Coronary artery (tissue), 2 donors: ENCODE measurements around the gene MPC2.

Source experiments
- DNase-seq: peaks from one replicate; pipeline ENCODE4 v3.0.0-alpha.2; 2017; ENCODE audit warnings: low spot score
- H3K27ac ChIP-seq, 2 donors: fragments of 200-600 bp; sonication (generic); one replicate each; pipeline ENCODE4 v1.5.1; 2016 to 2019
- H3K4me3 ChIP-seq: fragments of 200-600 bp; sonication (generic); 2 replicates; pipeline ENCODE4 v1.5.1; 2016; ENCODE audit warnings: mild to moderate bottlenecking, moderate library complexity
- TF ChIP-seq, protein P1 (sequence below): fragments of 200-600 bp; sonication (generic); IDR thresholded peaks from one replicate; pipeline ENCODE4 v1.5.1; 2019; ENCODE audit warnings: antibody characterized with exemption

MPC2 gene

GRCh38 chr1:167926486-167926997, 10.3 kb downstream of the MPC2 start:
- Histone ChIP-seq H3K27ac (no peak overlapping the region), H3K4me3 (no peak overlapping the region)
- TF ChIP-seq, protein P1, sequence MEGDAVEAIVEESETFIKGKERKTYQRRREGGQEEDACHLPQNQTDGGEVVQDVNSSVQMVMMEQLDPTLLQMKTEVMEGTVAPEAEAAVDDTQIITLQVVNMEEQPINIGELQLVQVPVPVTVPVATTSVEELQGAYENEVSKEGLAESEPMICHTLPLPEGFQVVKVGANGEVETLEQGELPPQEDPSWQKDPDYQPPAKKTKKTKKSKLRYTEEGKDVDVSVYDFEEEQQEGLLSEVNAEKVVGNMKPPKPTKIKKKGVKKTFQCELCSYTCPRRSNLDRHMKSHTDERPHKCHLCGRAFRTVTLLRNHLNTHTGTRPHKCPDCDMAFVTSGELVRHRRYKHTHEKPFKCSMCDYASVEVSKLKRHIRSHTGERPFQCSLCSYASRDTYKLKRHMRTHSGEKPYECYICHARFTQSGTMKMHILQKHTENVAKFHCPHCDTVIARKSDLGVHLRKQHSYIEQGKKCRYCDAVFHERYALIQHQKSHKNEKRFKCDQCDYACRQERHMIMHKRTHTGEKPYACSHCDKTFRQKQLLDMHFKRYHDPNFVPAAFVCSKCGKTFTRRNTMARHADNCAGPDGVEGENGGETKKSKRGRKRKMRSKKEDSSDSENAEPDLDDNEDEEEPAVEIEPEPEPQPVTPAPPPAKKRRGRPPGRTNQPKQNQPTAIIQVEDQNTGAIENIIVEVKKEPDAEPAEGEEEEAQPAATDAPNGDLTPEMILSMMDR: no peak
- no peak for DNase-seq

- TF ChIP-seq, protein P1: no peak
- no peak for DNase-seq
- H3K27ac ChIP-seq: no peak overlapping the region
- no peak overlapping the region for H3K4me3 ChIP-seq
Observed at GRCh38 chr1:167924543-167925231, 12.2 kb downstream of the MPC2 start.

DNA sequence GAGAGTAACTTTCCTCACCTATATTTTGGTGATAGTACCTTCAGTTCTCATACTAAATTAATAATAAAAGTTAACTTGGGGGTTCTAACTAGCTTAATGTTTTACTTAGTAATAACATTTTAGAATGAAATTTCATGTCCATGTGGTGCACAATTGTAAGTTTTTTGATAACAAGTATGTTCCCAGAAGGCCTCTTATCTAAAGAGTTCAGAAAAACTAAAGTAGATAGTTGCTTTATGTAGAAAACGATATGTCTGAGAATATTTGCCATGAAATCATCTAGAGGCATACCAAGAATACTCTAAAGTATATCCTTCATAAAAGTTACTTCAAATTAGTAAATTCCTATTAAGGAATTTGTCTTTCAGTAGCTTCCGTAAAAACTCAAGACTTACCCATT, 12.8 kb downstream of the MPC2 start:
- Histone ChIP-seq H3K4me3 (no peak overlapping the region), H3K27ac (no peak overlapping the region)
- no peak for DNase-seq
- TF ChIP-seq, protein P1: no peak

DNA sequence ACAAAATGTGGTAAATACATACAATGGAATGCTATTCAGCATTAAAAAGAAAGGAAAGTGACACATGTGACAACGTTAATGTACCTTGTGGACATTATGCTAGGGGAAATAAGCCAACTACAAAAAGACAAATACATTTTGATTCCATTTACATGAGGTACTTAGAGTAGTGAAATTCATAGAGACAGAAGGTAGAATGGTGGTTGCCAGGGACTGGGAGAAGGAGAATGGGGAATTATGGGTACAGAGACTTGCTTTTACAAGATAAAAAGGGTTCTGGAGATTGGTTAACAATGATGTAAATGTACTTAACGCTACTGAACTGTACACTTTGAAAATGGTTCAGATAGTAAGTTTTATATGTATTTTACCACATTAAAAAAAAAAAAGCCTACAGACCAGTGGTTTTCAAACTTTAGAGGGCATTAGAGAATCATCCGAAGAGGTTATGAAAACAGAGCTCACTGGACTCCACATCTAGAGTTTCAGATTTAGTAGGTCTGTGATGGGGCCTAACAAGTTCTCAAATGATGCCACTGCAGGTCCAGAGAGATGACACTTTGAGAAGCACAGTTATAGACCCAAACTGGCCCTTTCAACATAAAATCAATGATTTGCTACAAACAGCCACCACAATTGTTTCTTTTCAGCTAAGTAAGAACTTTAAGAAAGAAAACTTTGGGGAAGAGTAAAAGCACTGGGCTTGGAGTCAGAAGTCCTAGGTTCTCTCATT, 13.4 kb downstream of the MPC2 start:
- DNase-seq: no peak
- no peak overlapping the region for H3K27ac ChIP-seq
- TF ChIP-seq, protein P1: no peak
- H3K4me3 ChIP-seq: no peak overlapping the region

DNA sequence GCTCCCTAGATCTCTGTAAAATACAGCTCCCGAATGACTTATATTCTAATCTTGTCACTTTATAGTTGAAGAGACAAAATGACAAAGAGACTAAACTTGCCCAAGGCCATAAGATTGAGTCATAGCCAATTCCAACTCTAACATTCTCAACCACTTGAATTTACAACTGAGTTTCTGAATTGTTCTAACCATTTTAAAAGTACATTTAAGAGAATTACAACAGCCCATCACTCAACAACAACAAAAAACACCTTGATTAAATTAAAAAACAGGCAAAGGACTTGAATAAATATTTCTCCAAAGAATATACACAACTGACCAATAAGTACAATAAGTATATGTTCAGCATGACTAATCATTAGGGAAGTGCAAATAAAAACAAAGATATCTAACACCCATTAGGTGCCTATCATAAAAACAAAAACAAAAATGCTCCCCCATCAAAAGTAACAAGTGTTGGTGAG, 14.2 kb downstream of the MPC2 start:
- TF ChIP-seq, protein P1: no peak
- H3K27ac ChIP-seq: no peak overlapping the region
- no peak overlapping the region for H3K4me3 ChIP-seq
- DNase-seq: no peak

DNA sequence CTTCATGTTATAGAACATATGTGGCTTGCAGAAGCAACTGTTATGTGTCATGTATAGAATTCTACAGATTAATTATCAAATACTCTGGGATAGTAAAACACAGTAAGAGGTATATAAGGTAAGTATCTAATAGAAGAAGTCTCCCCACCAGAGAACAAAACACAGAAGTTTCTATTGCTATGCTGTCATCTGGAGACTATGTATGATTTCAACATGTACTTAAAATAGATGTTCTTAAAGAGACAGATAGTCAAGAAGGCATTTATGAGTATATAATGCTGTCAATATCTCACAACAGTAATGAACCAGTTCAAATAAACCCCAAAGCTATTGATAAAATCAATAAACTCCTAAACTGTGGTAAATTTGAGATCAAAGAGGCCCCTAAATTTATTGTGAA, 14.8 kb downstream of the MPC2 start:
- TF ChIP-seq, protein P1: no peak
- no peak overlapping the region for H3K4me3 ChIP-seq
- no peak overlapping the region for H3K27ac ChIP-seq
- DNase-seq: no peak
